HG03095 (cell line): ENCODE measurements around the gene CRELD2.

Source experiments
- ATAC-seq: cut with Tn5 transposase; IDR thresholded peaks from one replicate; pipeline ENCODE4 v1.9.1; 2021; ENCODE audit warnings: moderate library complexity; ENCODE audit not compliant: unreplicated experiment

The CRELD2 gene

GRCh38 chr22:49966041-49966773, 47.8 kb downstream of the CRELD2 start:
- ATAC-seq = no peak

GRCh38 chr22:49966774-49967705, 48.6 kb downstream of the CRELD2 start:
- no peak for ATAC-seq

GRCh38 chr22:49967706-49968208, 49.3 kb downstream of the CRELD2 start:
- no peak for ATAC-seq

GRCh38 chr22:49968313-49968830, 49.9 kb downstream of the CRELD2 start:
- ATAC-seq = no peak

- ATAC-seq = no peak
Observed at GRCh38 chr22:49968831-49969661, 50.6 kb downstream of the CRELD2 start.

GRCh38 chr22:49969751-49970527, 51.5 kb downstream of the CRELD2 start:
- ATAC-seq = no peak

- peak; percentile 48 for ATAC-seq
Observed at GRCh38 chr22:49970528-49971231, 52.2 kb downstream of the CRELD2 start.

- no peak for ATAC-seq
Observed at GRCh38 chr22:49971232-49972162, 53.1 kb downstream of the CRELD2 start.

GRCh38 chr22:49972163-49973017, 54.0 kb downstream of the CRELD2 start:
- no peak for ATAC-seq

GRCh38 chr22:49973018-49973961, 54.9 kb downstream of the CRELD2 start:
- ATAC-seq = no peak

GRCh38 chr22:49975543-49976389, 57.3 kb downstream of the CRELD2 start:
- ATAC-seq = peak; percentile 10

GRCh38 chr22:49976439-49977175, 58.2 kb downstream of the CRELD2 start:
- peak; percentile 43 for ATAC-seq
